ENCODE measurements around the gene ZBTB3.

- TF ChIP-seq CTCF (IDR thresholded peaks at IDR 0.05) (peak in 4 of 6 experiments; percentile 10 to 42 (median 30)), POLR2A (IDR thresholded peaks at IDR 0.05) (peak in 2 of 4 donors; percentile 53 to 80)
Observed at GRCh38 chr11:62753736-62754603, at the start of gene ZBTB3.
